Raji (cell line): Measurements from ENCODE around the gene MCM7.

Experiments used
- POLR2A ChIP-seq: IDR thresholded peaks from 2 replicates; pipeline ENCODE4 v1.6.1; 2011; ENCODE audit warnings: low read depth, low read length, control low read depth; ENCODE audit not compliant: insufficient read depth

The MCM7 gene

GRCh38 chr7:100048680-100049079, 52.5 kb downstream of the MCM7 start:
- no peak for TF ChIP-seq POLR2A

DNA sequence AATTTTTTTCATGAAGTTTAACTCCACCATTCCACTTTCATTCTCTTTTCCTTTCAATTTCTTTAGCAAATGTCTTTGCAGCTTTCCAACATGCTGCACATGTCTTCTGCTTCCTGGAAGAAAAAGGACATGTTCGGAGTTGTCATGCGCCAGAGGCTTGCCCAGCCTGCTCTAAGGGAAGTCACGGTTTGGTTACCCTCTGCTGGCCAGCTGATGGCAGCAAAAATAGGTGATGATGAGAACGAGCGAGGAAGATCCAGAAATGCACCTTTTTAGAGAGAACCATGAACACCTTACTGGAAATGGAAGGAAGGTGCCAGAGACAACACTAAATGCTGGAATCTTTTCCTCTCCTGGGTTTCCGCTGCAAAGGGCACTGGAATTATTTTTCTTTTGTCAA, 56.5 kb downstream of the MCM7 start:
- TF ChIP-seq POLR2A = no peak
